HepG2 (cell line): ENCODE measurements around the gene AGXT. TPM values are rescaled to one million over a fixed set of nuclear protein-coding genes. Genes with fewer than 3 reads are reported as not detected.
A peak's percentile ranks its signal among the peaks of the same experiment; 100 is the strongest.

ENCODE experiments used
- ATAC-seq: fragments of 200-7000 bp; cut with Tn5 transposase; 3 replicates; pipeline ENCODE4 v1.9.1; 2020; ENCODE audit warnings: mild to moderate bottlenecking, moderate library complexity
- BruUV-seq: library from RNA; stranded (reverse); fragments of 400-500 nt; replicated peaks from 2 replicates; lab custom pipeline; 2021; lab: Mats Ljungman, UMichigan
- CTCF ChIA-PET: fragments of 300-600 bp; formaldehyde crosslinking; extraction: SDS; loops from one replicate; lab custom pipeline; 2021; ENCODE audit warnings: low total read pairs, inconsistent platforms, low intra/inter-chr PET ratio; lab: Yijun Ruan, JAX
- POLR2A ChIA-PET: fragments of 350-600 bp; sonication (Branson Sonifier 250); formaldehyde crosslinking; loops from one replicate; lab custom pipeline; 2020; ENCODE audit warnings: antibody characterized with exemption, inconsistent platforms; lab: Yijun Ruan, JAX
- DNase-seq: peaks from one replicate; pipeline ENCODE4 v3.0.0-alpha.2; 2015; ENCODE audit warnings: low spot score
- FAIRE-seq: peaks from 3 replicates; lab custom pipeline; 2011; peaks lifted over from hg19 to GRCh38; lab: Jason Lieb, UNC
- H2AFZ ChIP-seq: one replicate; pipeline ENCODE4 v1.6.1; 2011; ENCODE audit warnings: low read length, inconsistent platforms
- H3K27ac ChIP-seq: fragments of 300-600 bp; 3 replicates; pipeline ENCODE4 v1.8.0; 2011; ENCODE audit warnings: mixed run types, mild to moderate bottlenecking, mixed read lengths, low read length, inconsistent platforms; ENCODE audit not compliant: insufficient read depth; ENCODE audit errors: extremely low read length
- H3K27me3 ChIP-seq, 2 experiments: fragments of 200-600 bp in 1 of 2; 2 replicates in 1 of 2; 3 replicates in 1 of 2; pipeline versions ENCODE4 v1.6.0 to v1.8.0; 2011; ENCODE audit warnings: low read length in 2 of 2, mild to moderate bottlenecking in 2 of 2, moderate library complexity in 2 of 2, inconsistent platforms in 1 of 2; ENCODE audit not compliant: insufficient read depth in 2 of 2, control insufficient read depth in 1 of 2
- H3K36me3 ChIP-seq, 2 experiments: fragments of 200-600 bp in 1 of 2; replicated peaks in 1 of 2; 2 replicates in 1 of 2; 3 replicates in 1 of 2; pipeline versions ENCODE4 v1.5.1 to v1.8.0; 2011; ENCODE audit warnings: low read length in 2 of 2, inconsistent platforms in 1 of 2; ENCODE audit not compliant: insufficient read depth in 2 of 2, control insufficient read depth in 1 of 2
- H3K4me1 ChIP-seq: 2 replicates; pipeline ENCODE4 v1.5.1; 2012; ENCODE audit warnings: low read length, inconsistent platforms; ENCODE audit not compliant: insufficient read depth
- H3K4me2 ChIP-seq: 2 replicates; pipeline ENCODE4 v1.6.0; 2011; ENCODE audit warnings: low read depth, low read length, inconsistent platforms
- H3K4me3 ChIP-seq, 3 experiments: fragments of 200-600 bp in 1 of 3; sonication (generic), shearing (Covaris generic) in 1 of 3; replicated peaks in 1 of 3; 2 replicates each; pipeline ENCODE4 v1.5.1; 2011 to 2016; ENCODE audit warnings: low read length in 3 of 3, inconsistent platforms in 2 of 3, low read depth in 2 of 3, mild to moderate bottlenecking in 2 of 3, control low read depth in 1 of 3, mixed read lengths in 1 of 3; ENCODE audit not compliant: insufficient read depth in 1 of 3
- H3K79me2 ChIP-seq: one replicate; pipeline ENCODE4 v1.6.1; 2011; ENCODE audit warnings: low read length, inconsistent platforms; ENCODE audit not compliant: insufficient read depth
- H3K9ac ChIP-seq: 2 replicates; pipeline ENCODE4 v1.6.0; 2011; ENCODE audit warnings: mild to moderate bottlenecking, low read depth, low read length, inconsistent platforms; ENCODE audit not compliant: insufficient read depth
- H3K9me3 ChIP-seq: 2 replicates; pipeline ENCODE4 v1.5.1; 2012; ENCODE audit warnings: mild to moderate bottlenecking, low read length
- H4K20me1 ChIP-seq: 2 replicates; pipeline ENCODE4 v1.6.0; 2011; ENCODE audit warnings: inconsistent platforms, mild to moderate bottlenecking, low read length, moderate library complexity; ENCODE audit not compliant: insufficient read depth
- ADNP ChIP-seq: sonication (generic); formaldehyde crosslinking; IDR thresholded peaks from 2 replicates; pipeline ENCODE4 v1.4.0; 2020; ENCODE audit warnings: missing genetic modification reagents
- AHR ChIP-seq: IDR thresholded peaks from 2 replicates; pipeline ENCODE4 v1.6.1; 2018; ENCODE audit warnings: missing genetic modification reagents, missing compliant biosample characterization
- MYC ChIP-seq: sonication (generic); formaldehyde crosslinking; IDR thresholded peaks from 2 replicates; pipeline ENCODE4 v1.9.0; 2021; ENCODE audit warnings: missing genetic modification reagents, borderline replicate concordance
- SKIL ChIP-seq: sonication (generic); formaldehyde crosslinking; IDR thresholded peaks from 2 replicates; pipeline ENCODE4 v1.8.0; 2022; ENCODE audit warnings: missing genetic modification reagents, mild to moderate bottlenecking, moderate library complexity, borderline replicate concordance
- ZBTB38 ChIP-seq: sonication (generic); formaldehyde crosslinking; IDR thresholded peaks from 2 replicates; pipeline ENCODE4 v1.5.1; 2020; ENCODE audit warnings: mild to moderate bottlenecking, missing genetic modification reagents
- ZNF160 ChIP-seq: sonication (generic); formaldehyde crosslinking; IDR thresholded peaks from 2 replicates; pipeline ENCODE4 v1.8.0; 2022; ENCODE audit warnings: mild to moderate bottlenecking, inconsistent platforms, missing genetic modification reagents
- ZNF232 ChIP-seq: sonication (generic); formaldehyde crosslinking; IDR thresholded peaks from 2 replicates; pipeline ENCODE4 v1.4.0; 2020; ENCODE audit warnings: missing genetic modification reagents, borderline replicate concordance
- ZNF335 ChIP-seq: sonication (generic); formaldehyde crosslinking; IDR thresholded peaks from 2 replicates; pipeline ENCODE4 v1.4.0; 2020; ENCODE audit warnings: missing genetic modification reagents
- ZNF550 ChIP-seq: sonication (generic); formaldehyde crosslinking; IDR thresholded peaks from 2 replicates; pipeline ENCODE4 v1.4.0; 2020; ENCODE audit warnings: mild to moderate bottlenecking, missing genetic modification reagents, borderline replicate concordance
- ZNF766 ChIP-seq: sonication (generic); formaldehyde crosslinking; IDR thresholded peaks from 2 replicates; pipeline ENCODE4 v1.5.0; 2020; ENCODE audit warnings: missing genetic modification reagents, borderline replicate concordance
- WGBS: methylation state at CpG from one replicate; pipeline ENCODE4 v1.1.6; 2017; ENCODE audit warnings: low lambda C conversion rate; 5-methylcytosine and 5-hydroxymethylcytosine counted together
- in situ Hi-C: cut with HindIII; loops from 2 replicates; pipeline ENCODE4 v1.10.0; 2017; ENCODE audit warnings: low pct_unique_long_range_greater_than_20kb; ENCODE audit not compliant: extremely low pct_ligation_motif_present
- intact Hi-C: fragments of 100-400 bp; cut with micrococcal nuclease; formaldehyde crosslinking; loops from one replicate; pipeline ENCODE4 v1.10.0; 2022; ENCODE audit not compliant: unreplicated experiment
- polyA plus RNA-seq, 8 experiments: library from polyadenylated mRNA; depleted of rRNA in 3 of 8; stranded (reverse) in 7 of 8; unstranded in 1 of 8; fragments of >200 nt; fragmentation: Illumina TruSeq in 4 of 8; extraction: Trizol in 4 of 8; gene quantifications; 2 replicates each; pipeline versions ENCODE4 v1.2.1 to v1.2.3, GENCODE V29; 2011 to 2016; ENCODE audit warnings: low read depth in 4 of 8, missing spikeins in 1 of 8, mixed read lengths in 1 of 8; ENCODE audit not compliant: insufficient read depth in 1 of 8
- total RNA-seq, 5 experiments: library from RNA; depleted of rRNA; stranded (reverse); fragments of >200 nt; fragmentation: Illumina TruSeq; extraction: Trizol; gene quantifications; 2 replicates each; pipeline ENCODE4 v1.2.3, GENCODE V29; 2016; ENCODE audit warnings: low read depth in 1 of 5

AGXT gene
- total and polyA plus RNA-seq, 2 of the 13 experiments (the other 11 are each of a cell fraction or from before 2014, with no cell fraction given) = 41.9 to 96.1 TPM

DNA sequence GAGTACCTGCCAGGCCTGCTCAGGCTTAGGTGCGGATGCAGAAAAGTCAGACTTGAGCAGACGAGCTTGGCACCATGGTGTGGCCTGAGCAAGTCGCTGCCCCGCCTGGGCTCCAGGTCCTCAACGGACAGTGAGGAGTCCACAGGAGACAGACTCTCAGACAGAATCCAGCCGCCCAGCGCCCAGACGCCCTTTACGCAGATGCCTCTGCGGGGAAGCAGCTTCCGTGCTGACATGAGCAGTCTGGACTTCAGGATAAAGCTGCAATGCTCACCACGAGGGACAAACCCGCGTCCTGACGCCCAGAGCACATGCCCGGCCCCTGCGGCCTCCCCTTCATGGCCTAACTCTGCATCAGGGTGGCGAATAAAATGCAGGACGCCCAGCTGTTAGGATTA lies 30.8 kb downstream of the AGXT start:
- WGBS = 70% methylated on average over 18 of the region's 19 CpGs
- peaks cover 64% of the 10 kb centered on the region for H3K4me1 ChIP-seq
- DNase-seq = no peak
- H3K4me3 ChIP-seq = no peak overlapping the region
- no peak overlapping the region for H2AFZ ChIP-seq
- BruUV-seq = no TSS peak
- in situ Hi-C loops = no loop called here
- H3K79me2 ChIP-seq = no peaks in the 10 kb centered on the region
- no peak for FAIRE-seq
- TF ChIP-seq ZNF766 = no peak
- 0 out of 2 replicates have a peak, but pooled peaks have one; percentile 25 for TF ChIP-seq ZBTB38 (CRISPR knock-in tag)
- TF ChIP-seq, all 625 proteins: peak for 1
- H3K27me3 ChIP-seq = peaks cover 4 to 31% of the 10 kb centered on the region in 2 experiments; a peak in 4 of 5 replicates
- no peak overlapping the region for H3K9ac ChIP-seq
- no peaks in the 10 kb centered on the region for H4K20me1 ChIP-seq
- ATAC-seq = no peak
- H3K9me3 ChIP-seq = no peaks in the 10 kb centered on the region
- H3K27ac ChIP-seq = no peak overlapping the region
- H3K36me3 ChIP-seq = no peaks in the 10 kb centered on the region
- POLR2A ChIA-PET = interaction anchor here (3.6 to 4.2 kb wide), 2 partner anchors 23 to 42 kb away, joined by 25 to 37 read pairs; no protein-coding TSS in a partner anchor
- H3K4me2 ChIP-seq = no peak overlapping the region
- CTCF ChIA-PET = no interaction called here
- intact Hi-C loops = no loop called here

- Histone ChIP-seq H3K9ac (no peak overlapping the region), H3K79me2 (no peaks in the 10 kb centered on the region), H3K4me1 (peaks cover 64% of the 10 kb centered on the region), H2AFZ (no peak overlapping the region), H3K9me3 (no peaks in the 10 kb centered on the region), H3K27ac (no peak overlapping the region), H3K4me2 (no peak overlapping the region), H4K20me1 (no peaks in the 10 kb centered on the region), H3K27me3 (peaks cover 9 to 40% of the 10 kb centered on the region in 2 experiments), H3K36me3 (no peaks in the 10 kb centered on the region), H3K4me3 (no peak overlapping the region)
- intact Hi-C loops (no loop called here), in situ Hi-C loops (loop anchor here (5.0 kb wide), 1 partner anchor 43 kb away; no protein-coding TSS in a partner anchor)
- 69% methylated on average over 21 of the region's 27 CpGs for WGBS
- ChIA-PET CTCF (no interaction called here), POLR2A (no interaction called here)
- FAIRE-seq (no peak), DNase-seq (no peak), ATAC-seq (no peak)
- BruUV-seq = no TSS peak
- TF ChIP-seq AHR (no peak), ADNP (CRISPR knock-in tag) (no peak), MYC (CRISPR knock-in tag) (no peak), ZNF550 (CRISPR knock-in tag) (no peak), ZNF160 (CRISPR knock-in tag) (no peak), ZNF232 (CRISPR knock-in tag) (no peak), SKIL (CRISPR knock-in tag) (no peak), ZNF335 (CRISPR knock-in tag) (no peak)
Observed at GRCh38 chr2:240900141-240900860, 31.7 kb downstream of the AGXT start.
